Measurements from ENCODE around the gene ALK. TPM values are rescaled to one million over a fixed set of nuclear protein-coding genes. Genes with fewer than 3 reads are reported as not detected.
"Not testable (repeated sequence)": the region's sequence is repeated elsewhere in the genome, so short reads cannot be mapped to it uniquely, and the experiment has no call there.

The ALK gene
- total and polyA plus RNA-seq, 7 donors, result 0.31 to 2.9 (median 1.2) TPM; not detected in 1

DNA sequence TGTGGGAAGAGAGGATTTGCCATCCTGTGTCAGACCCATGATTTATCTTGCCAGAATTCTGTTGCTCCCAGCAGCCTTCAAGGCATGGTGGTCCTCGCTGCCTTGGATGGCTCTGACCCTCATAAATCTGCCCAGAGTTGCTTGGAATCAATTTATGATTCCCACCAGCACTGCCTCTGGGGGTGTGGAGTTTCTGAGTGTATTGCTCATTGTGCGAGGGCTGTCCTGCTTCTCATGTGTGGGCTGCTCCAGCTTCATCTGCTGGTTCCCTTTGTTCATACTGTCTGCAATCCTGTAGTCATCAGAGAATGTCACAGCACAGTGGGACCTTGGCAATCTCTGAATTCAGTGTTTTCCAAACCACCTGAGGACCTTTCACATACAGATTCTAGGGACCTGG lies 666.4 kb downstream of the ALK start:
- peak; percentile 11 for DNase-seq
- WGBS, 2 donors, result 42 to 58% methylated on average over 2 of the region's 2 CpGs
- intact Hi-C loops (cut with DNase I), result no loop called here
- Histone ChIP-seq H3K27me3 (no peaks in the 10 kb centered on the region), H3K4me3 (no peak overlapping the region), H3K36me3 (no peaks in the 10 kb centered on the region), H3K9me3 (no peaks in the 10 kb centered on the region), H3K4me1 (no peaks in the 10 kb centered on the region), H3K27ac (no peak overlapping the region)
- TF ChIP-seq POLR2AphosphoS5 (IDR thresholded peaks at IDR 0.05) (no peak), EP300 (IDR thresholded peaks at IDR 0.05) (no peak), POLR2A (IDR thresholded peaks at IDR 0.05) (no peak), CTCF (IDR thresholded peaks at IDR 0.05) (no peak)

DNA sequence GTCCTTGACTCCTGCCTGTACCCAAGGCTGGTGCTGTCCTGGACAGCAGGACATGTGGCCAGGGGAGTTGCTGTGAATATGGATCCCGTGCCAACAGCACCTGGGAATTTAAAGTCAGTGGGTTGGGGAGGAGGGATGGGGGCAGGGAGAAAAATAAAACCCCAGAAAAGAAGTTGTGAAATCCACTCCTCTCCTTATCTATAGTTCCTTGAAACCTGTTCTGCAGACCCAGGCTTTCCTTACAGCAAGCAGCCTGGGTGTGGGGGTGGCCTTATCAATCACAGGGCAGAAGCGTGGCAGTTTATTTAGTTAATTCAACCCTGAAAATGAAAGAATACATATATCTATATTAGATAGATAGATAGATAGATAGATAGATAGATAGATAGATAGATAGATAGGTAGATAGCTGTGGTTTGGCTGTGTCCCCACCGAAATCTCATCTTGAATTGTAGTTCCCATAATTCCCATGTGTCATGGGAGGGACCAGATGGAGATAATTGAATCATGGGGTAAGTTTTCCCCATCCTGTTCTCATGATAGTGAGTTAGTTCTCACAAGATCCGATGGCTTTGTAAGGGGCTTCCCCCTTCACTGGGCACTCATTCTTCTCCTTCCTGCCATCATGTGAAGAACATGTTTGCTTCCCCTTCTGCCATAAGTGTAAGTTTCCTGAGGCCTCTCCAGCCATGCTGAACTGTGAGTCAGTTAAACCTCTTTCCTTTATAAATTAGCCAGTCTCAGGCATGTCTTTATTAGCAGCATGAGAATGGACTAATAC lies 667.7 kb downstream of the ALK start:
- H3K4me3 ChIP-seq; H3K36me3 ChIP-seq; H3K27me3 ChIP-seq; H3K27ac ChIP-seq; H3K9me3 ChIP-seq; DNase-seq; H3K4me1 ChIP-seq; intact Hi-C loops (cut with DNase I): not testable (repeated sequence)
- WGBS, 2 donors, result 46 to 72% methylated on average over 4 of the region's 4 CpGs

GRCh38 chr2:29253026-29253425 lies 668.4 kb downstream of the ALK start:
- peak; percentile 8 for DNase-seq
- Histone ChIP-seq H3K9me3 (no peaks in the 10 kb centered on the region), H3K4me1 (no peaks in the 10 kb centered on the region), H3K4me3 (no peak overlapping the region), H3K27me3 (no peaks in the 10 kb centered on the region), H3K36me3 (no peaks in the 10 kb centered on the region), H3K27ac (no peak overlapping the region)
- TF ChIP-seq CTCF (IDR thresholded peaks at IDR 0.05), result no peak
- TF ChIP-seq POLR2A (IDR thresholded peaks at IDR 0.05), result no peak
- no peak for TF ChIP-seq EP300 (IDR thresholded peaks at IDR 0.05)
- TF ChIP-seq POLR2AphosphoS5 (IDR thresholded peaks at IDR 0.05), result no peak
- intact Hi-C loops (cut with DNase I), result no loop called here
- WGBS, 2 donors, result 78 to 82% methylated on average over 3 of the region's 3 CpGs

- H3K4me1 ChIP-seq, result no peaks in the 10 kb centered on the region
Observed at GRCh38 chr2:29251406-29251805, 670.0 kb downstream of the ALK start.

GRCh38 chr2:29250977-29251376 lies 670.4 kb downstream of the ALK start:
- no peak for DNase-seq
- no peak overlapping the region for H3K27ac ChIP-seq
- H3K9me3 ChIP-seq, result no peaks in the 10 kb centered on the region
- no peaks in the 10 kb centered on the region for H3K27me3 ChIP-seq
- no peaks in the 10 kb centered on the region for H3K36me3 ChIP-seq
- intact Hi-C loops (cut with DNase I), result no loop called here
- no peak overlapping the region for H3K4me3 ChIP-seq
- TF ChIP-seq CTCF (IDR thresholded peaks at IDR 0.05), result no peak
- no peak for TF ChIP-seq POLR2A (IDR thresholded peaks at IDR 0.05)
- TF ChIP-seq POLR2AphosphoS5 (IDR thresholded peaks at IDR 0.05), result no peak
- TF ChIP-seq EP300 (IDR thresholded peaks at IDR 0.05), result no peak
- no peaks in the 10 kb centered on the region for H3K4me1 ChIP-seq
- WGBS, 2 donors, result 93 to 94% methylated on average over 7 of the region's 7 CpGs

More at GRCh38 chr2:29251406-29251805, 670.0 kb downstream of the ALK start:
- Histone ChIP-seq H3K27me3 (no peaks in the 10 kb centered on the region), H3K36me3 (no peaks in the 10 kb centered on the region), H3K4me3 (no peak overlapping the region), H3K9me3 (no peaks in the 10 kb centered on the region), H3K27ac (no peak overlapping the region)
- peak; percentile 22 for DNase-seq
- TF ChIP-seq CTCF (IDR thresholded peaks at IDR 0.05), result no peak
- no peak for TF ChIP-seq POLR2A (IDR thresholded peaks at IDR 0.05)
- no peak for TF ChIP-seq EP300 (IDR thresholded peaks at IDR 0.05)
- TF ChIP-seq POLR2AphosphoS5 (IDR thresholded peaks at IDR 0.05), result no peak
- 83 to 90% methylated on average over 5 of the region's 5 CpGs for WGBS, 2 donors
- intact Hi-C loops (cut with DNase I), result no loop called here

Measured in sigmoid colon (tissue), 7 donors.